Endothelial cell of umbilical vein (primary cell): ENCODE data around the gene ACVR1C. TPM values are rescaled to one million over a fixed set of nuclear protein-coding genes. Genes with fewer than 3 reads are reported as not detected.

Experiments
- BruUV-seq: library from RNA; stranded (reverse); fragments of 400-500 nt; replicated peaks from 2 replicates; lab custom pipeline; 2021; lab: Mats Ljungman, UMichigan
- CTCF ChIA-PET: fragments of 300-600, 350-600 bp; sonication (Branson Sonifier 250); formaldehyde crosslinking; loops from one replicate; lab custom pipeline; 2021; ENCODE audit warnings: antibody characterized with exemption, inconsistent platforms; lab: Charles Lee
- POLR2A ChIA-PET: fragments of 300-600, 350-600 bp; sonication (Branson Sonifier 250); formaldehyde crosslinking; loops from one replicate; lab custom pipeline; 2021; ENCODE audit warnings: antibody characterized with exemption, inconsistent platforms; lab: Charles Lee
- DNase-seq: peaks from one replicate; pipeline ENCODE4 v3.0.0-alpha.2; 2011; ENCODE audit warnings: low read depth, low spot score
- FAIRE-seq: peaks from 2 replicates; lab custom pipeline; 2011; peaks lifted over from hg19 to GRCh38; lab: Jason Lieb, UNC
- H2AFZ ChIP-seq: 2 replicates; pipeline ENCODE4 v1.6.0; 2012; ENCODE audit warnings: low read depth, low read length, control low read depth, inconsistent platforms
- H3K27ac ChIP-seq: 2 replicates; pipeline ENCODE4 v1.5.1; 2011; ENCODE audit warnings: low read depth, mild to moderate bottlenecking, control low read depth, low read length, moderate library complexity; ENCODE audit not compliant: insufficient read depth
- H3K27me3 ChIP-seq, 2 experiments: 2 replicates each; pipeline versions ENCODE4 v1.6.0 to v1.6.1; 2011; ENCODE audit warnings: low read length in 2 of 2, mixed read lengths in 1 of 2; ENCODE audit not compliant: control insufficient read depth in 2 of 2, insufficient read depth in 2 of 2
- H3K36me3 ChIP-seq, 2 experiments: 2 replicates in 1 of 2; 3 replicates in 1 of 2; pipeline ENCODE4 v1.5.1; 2011; ENCODE audit warnings: low read length in 2 of 2, mild to moderate bottlenecking in 1 of 2, moderate library complexity in 1 of 2; ENCODE audit not compliant: control insufficient read depth in 2 of 2, insufficient read depth in 2 of 2; ENCODE audit errors: extremely low read depth in 1 of 2
- H3K4me1 ChIP-seq: 3 replicates; pipeline ENCODE4 v1.5.1; 2011; ENCODE audit warnings: mild to moderate bottlenecking, low read length; ENCODE audit not compliant: control insufficient read depth, insufficient read depth; ENCODE audit errors: extremely low read depth
- H3K4me2 ChIP-seq: 2 replicates; pipeline ENCODE4 v1.6.1; 2011; ENCODE audit warnings: low read length, control low read depth, mixed read lengths; ENCODE audit not compliant: insufficient read depth
- H3K4me3 ChIP-seq, 3 experiments: fragments of 200-600 bp in 1 of 3; sonication (generic), shearing (Covaris generic) in 1 of 3; replicated peaks in 1 of 3; 2 replicates each; pipeline ENCODE4 v1.5.1; 2011 to 2016; ENCODE audit warnings: control low read depth in 3 of 3, low read length in 3 of 3, mild to moderate bottlenecking in 2 of 3, inconsistent platforms in 1 of 3, low read depth in 1 of 3, moderate library complexity in 1 of 3; ENCODE audit not compliant: insufficient read depth in 1 of 3
- H3K79me2 ChIP-seq: 2 replicates; pipeline ENCODE4 v1.6.0; 2012; ENCODE audit warnings: low read length, inconsistent platforms; ENCODE audit not compliant: control insufficient read depth, insufficient read depth
- H3K9ac ChIP-seq: replicated peaks from 2 replicates; pipeline ENCODE3; 2011; ENCODE audit warnings: low read length, control low read depth; ENCODE audit not compliant: insufficient read depth; ENCODE audit errors: extremely low read depth
- H3K9me1 ChIP-seq: replicated peaks from 3 replicates; pipeline ENCODE4 v1.6.0; 2011; ENCODE audit warnings: mild to moderate bottlenecking, low read length; ENCODE audit not compliant: control insufficient read depth, insufficient read depth; ENCODE audit errors: extremely low read depth
- H3K9me3 ChIP-seq: replicated peaks from 2 replicates; pipeline ENCODE4 v1.5.1; 2012; ENCODE audit warnings: low read length, inconsistent platforms; ENCODE audit not compliant: control insufficient read depth, insufficient read depth
- H4K20me1 ChIP-seq: replicated peaks from 2 replicates; pipeline ENCODE3; 2011; ENCODE audit warnings: mild to moderate bottlenecking, low read length; ENCODE audit not compliant: control insufficient read depth, insufficient read depth; ENCODE audit errors: extremely low read depth
- EZH2 ChIP-seq: IDR thresholded peaks from 2 replicates; pipeline ENCODE4 v1.6.1; 2012; ENCODE audit warnings: borderline replicate concordance, low read depth, mild to moderate bottlenecking, moderate library complexity, low read length, inconsistent platforms; ENCODE audit not compliant: severe bottlenecking
- FOS ChIP-seq: IDR thresholded peaks from 2 replicates; pipeline ENCODE4 v1.6.1; 2011; ENCODE audit warnings: mild to moderate bottlenecking, low read length, moderate library complexity, borderline replicate concordance; ENCODE audit not compliant: insufficient read depth
- GATA2 ChIP-seq: IDR thresholded peaks from 2 replicates; pipeline ENCODE4 v1.7.0; 2011; ENCODE audit warnings: low read depth, mild to moderate bottlenecking, moderate library complexity, mixed read lengths, low read length; ENCODE audit not compliant: insufficient read length, insufficient read depth
- JUN ChIP-seq: IDR thresholded peaks from 2 replicates; pipeline ENCODE4 v1.6.1; 2011; ENCODE audit warnings: borderline replicate concordance, low read depth; ENCODE audit not compliant: insufficient read length, insufficient read depth
- MYC ChIP-seq: IDR thresholded peaks from one replicate; pipeline ENCODE4 v1.6.1; 2011; ENCODE audit warnings: mild to moderate bottlenecking, low read depth, low read length
- POLR2A ChIP-seq: IDR thresholded peaks from 2 replicates; pipeline ENCODE4 v1.6.1; 2012; ENCODE audit warnings: low read depth, mild to moderate bottlenecking, control low read depth, low read length
- POLR2AphosphoS5 ChIP-seq: IDR thresholded peaks from 2 replicates; pipeline ENCODE4 v1.6.1; 2012; ENCODE audit warnings: low read depth, mild to moderate bottlenecking, control low read depth, low read length, moderate library complexity; ENCODE audit not compliant: insufficient read depth
- dilution Hi-C: fragments of 300-500 bp; cut with MboI; formaldehyde crosslinking; loops from one replicate; pipeline ENCODE4 v1.15.0; 2019; ENCODE audit warnings: low sequenced_read_pairs; ENCODE audit not compliant: extremely low pct_ligation_motif_present
- intact Hi-C: fragments of 100-400 bp; cut with micrococcal nuclease; formaldehyde crosslinking; loops from one replicate; pipeline ENCODE4 v1.10.0; 2022
- polyA plus RNA-seq, 4 experiments: library from polyadenylated mRNA; depleted of rRNA in 3 of 4; stranded (reverse) in 3 of 4; unstranded in 1 of 4; fragments of >200 nt; gene quantifications; 2 replicates each; pipeline versions ENCODE4 v1.2.1 to v1.2.3, GENCODE V29; 2011 to 2012; ENCODE audit warnings: missing spikeins in 1 of 4
- total RNA-seq: library from RNA; stranded (reverse); gene quantifications from 2 replicates; pipeline ENCODE4 v1.2.3, GENCODE V29; 2021
- TF ChIP-seq, protein P1 (sequence below), 2 donors: IDR thresholded peaks; 1 replicate in 1 of 2; 2 replicates in 1 of 2; pipeline ENCODE4 v1.5.1; 2011; ENCODE audit warnings: low read length in 2 of 2, mild to moderate bottlenecking in 2 of 2, moderate library complexity in 2 of 2, control low read depth in 1 of 2, inconsistent platforms in 1 of 2, low read depth in 1 of 2; ENCODE audit not compliant: insufficient read depth in 1 of 2; ENCODE audit errors: extremely low read depth in 1 of 2
- TF ChIP-seq, protein P2 (sequence below): IDR thresholded peaks from 2 replicates; pipeline ENCODE4 v1.6.1; 2011; ENCODE audit not compliant: insufficient read depth, insufficient read length

Gene ACVR1C
- total and polyA plus RNA-seq, 2 donors (not counting 3 experiments of a cell fraction or from before 2014, with no cell fraction given) = not detected

DNA sequence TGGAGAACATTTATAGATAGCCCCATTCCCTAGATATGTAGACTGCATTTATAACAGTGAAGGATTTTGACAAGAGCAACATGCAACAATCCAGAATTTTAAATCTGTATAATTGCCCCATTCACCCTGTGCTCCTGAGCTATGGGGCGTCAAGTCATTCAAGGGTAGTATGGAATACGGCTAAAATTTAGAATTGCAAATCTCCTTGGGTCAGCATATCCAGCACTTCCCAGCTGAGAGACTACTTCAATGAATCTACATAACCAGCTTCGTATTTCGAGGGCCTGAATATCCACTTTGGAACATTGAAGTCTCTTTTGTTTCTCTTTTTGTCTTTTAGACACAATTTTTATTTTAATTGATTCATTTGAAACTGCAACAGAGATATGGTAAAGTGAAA is 28.4 kb upstream of the ACVR1C start:
- no peak for TF ChIP-seq JUN
- TF ChIP-seq MYC = no peak
- TF ChIP-seq, protein P1, sequence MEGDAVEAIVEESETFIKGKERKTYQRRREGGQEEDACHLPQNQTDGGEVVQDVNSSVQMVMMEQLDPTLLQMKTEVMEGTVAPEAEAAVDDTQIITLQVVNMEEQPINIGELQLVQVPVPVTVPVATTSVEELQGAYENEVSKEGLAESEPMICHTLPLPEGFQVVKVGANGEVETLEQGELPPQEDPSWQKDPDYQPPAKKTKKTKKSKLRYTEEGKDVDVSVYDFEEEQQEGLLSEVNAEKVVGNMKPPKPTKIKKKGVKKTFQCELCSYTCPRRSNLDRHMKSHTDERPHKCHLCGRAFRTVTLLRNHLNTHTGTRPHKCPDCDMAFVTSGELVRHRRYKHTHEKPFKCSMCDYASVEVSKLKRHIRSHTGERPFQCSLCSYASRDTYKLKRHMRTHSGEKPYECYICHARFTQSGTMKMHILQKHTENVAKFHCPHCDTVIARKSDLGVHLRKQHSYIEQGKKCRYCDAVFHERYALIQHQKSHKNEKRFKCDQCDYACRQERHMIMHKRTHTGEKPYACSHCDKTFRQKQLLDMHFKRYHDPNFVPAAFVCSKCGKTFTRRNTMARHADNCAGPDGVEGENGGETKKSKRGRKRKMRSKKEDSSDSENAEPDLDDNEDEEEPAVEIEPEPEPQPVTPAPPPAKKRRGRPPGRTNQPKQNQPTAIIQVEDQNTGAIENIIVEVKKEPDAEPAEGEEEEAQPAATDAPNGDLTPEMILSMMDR (IDR thresholded peaks at IDR 0.05; ENCODE audit: extremely low read depth in 1 of 2, insufficient read depth in 1 of 2, low read depth in 1 of 2, low read length in 2 of 2) = no peak
- TF ChIP-seq, protein P2, sequence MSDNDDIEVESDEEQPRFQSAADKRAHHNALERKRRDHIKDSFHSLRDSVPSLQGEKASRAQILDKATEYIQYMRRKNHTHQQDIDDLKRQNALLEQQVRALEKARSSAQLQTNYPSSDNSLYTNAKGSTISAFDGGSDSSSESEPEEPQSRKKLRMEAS = no peak
- no peak for TF ChIP-seq FOS
- TF ChIP-seq POLR2AphosphoS5 = no peak
- no peak for TF ChIP-seq EZH2
- TF ChIP-seq POLR2A = no peak
- no peak for TF ChIP-seq GATA2
- Histone ChIP-seq H3K4me3 (no peak overlapping the region), H3K27me3 (no peaks in the 10 kb centered on the region), H3K4me2 (no peak overlapping the region), H2AFZ (no peak overlapping the region), H3K4me1 (no peaks in the 10 kb centered on the region), H3K9me1 (no peaks in the 10 kb centered on the region), H3K36me3 (no peaks in the 10 kb centered on the region), H3K27ac (no peak overlapping the region), H3K9ac (no peak overlapping the region), H3K9me3 (no peaks in the 10 kb centered on the region), H4K20me1 (no peaks in the 10 kb centered on the region), H3K79me2 (no peaks in the 10 kb centered on the region)
- dilution Hi-C loops = no loop called here
- ChIA-PET CTCF (interaction anchor here (1.2 kb wide), 1 partner anchor 28 kb away, joined by 4 read pairs; the partner anchor contains the start of gene ACVR1C), POLR2A (no interaction called here)
- FAIRE-seq (no peak), DNase-seq (no peak)
- no TSS peak for BruUV-seq
- intact Hi-C loops = no loop called here
